Measurements from ENCODE around the gene VWA3B.
"Not testable (repeated sequence)": the region's sequence is repeated elsewhere in the genome, so short reads cannot be mapped to it uniquely, and the experiment has no call there.

DNA sequence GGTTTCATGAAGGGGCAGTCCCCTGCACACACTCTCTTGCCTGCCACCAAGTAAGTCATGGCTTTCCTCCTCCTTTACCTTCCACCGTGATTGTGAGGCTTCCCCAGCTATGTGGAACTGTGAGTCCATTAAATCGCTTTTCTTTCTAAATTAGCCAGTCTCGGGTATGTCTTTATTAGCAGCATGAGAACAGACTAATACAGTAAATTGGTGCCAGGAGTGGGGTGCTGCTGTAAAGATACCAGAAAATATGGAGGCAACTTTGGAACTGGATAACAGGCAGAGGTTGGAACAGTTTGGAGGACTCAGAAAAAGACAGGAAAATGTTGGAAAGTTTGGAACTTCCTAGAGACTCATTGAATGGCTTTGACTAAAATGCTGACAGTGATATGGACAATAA, 233.2 kb downstream of the VWA3B start:
- TF ChIP-seq, protein P1, sequence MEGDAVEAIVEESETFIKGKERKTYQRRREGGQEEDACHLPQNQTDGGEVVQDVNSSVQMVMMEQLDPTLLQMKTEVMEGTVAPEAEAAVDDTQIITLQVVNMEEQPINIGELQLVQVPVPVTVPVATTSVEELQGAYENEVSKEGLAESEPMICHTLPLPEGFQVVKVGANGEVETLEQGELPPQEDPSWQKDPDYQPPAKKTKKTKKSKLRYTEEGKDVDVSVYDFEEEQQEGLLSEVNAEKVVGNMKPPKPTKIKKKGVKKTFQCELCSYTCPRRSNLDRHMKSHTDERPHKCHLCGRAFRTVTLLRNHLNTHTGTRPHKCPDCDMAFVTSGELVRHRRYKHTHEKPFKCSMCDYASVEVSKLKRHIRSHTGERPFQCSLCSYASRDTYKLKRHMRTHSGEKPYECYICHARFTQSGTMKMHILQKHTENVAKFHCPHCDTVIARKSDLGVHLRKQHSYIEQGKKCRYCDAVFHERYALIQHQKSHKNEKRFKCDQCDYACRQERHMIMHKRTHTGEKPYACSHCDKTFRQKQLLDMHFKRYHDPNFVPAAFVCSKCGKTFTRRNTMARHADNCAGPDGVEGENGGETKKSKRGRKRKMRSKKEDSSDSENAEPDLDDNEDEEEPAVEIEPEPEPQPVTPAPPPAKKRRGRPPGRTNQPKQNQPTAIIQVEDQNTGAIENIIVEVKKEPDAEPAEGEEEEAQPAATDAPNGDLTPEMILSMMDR (IDR thresholded peaks at IDR 0.05): not testable (repeated sequence)
- not testable (repeated sequence) for TF ChIP-seq POLR2A (IDR thresholded peaks at IDR 0.05)

Measured in body of pancreas (tissue), 4 donors.